Middle frontal gyrus (tissue), 1 donor: ENCODE measurements around the gene MECR.
A peak's percentile ranks its signal among the peaks of the same experiment; 100 is the strongest.
"Not testable (repeated sequence)": the region's sequence is repeated elsewhere in the genome, so short reads cannot be mapped to it uniquely, and the experiment has no call there.

Source experiments
- DNase-seq: peaks from one replicate; pipeline ENCODE4 v3.0.0-alpha.2; 2015; ENCODE audit warnings: low spot score; ENCODE audit errors: extremely low spot score

Gene MECR

GRCh38 chr1:29236712-29237128 is 6.0 kb upstream of the MECR start:
- DNase-seq = no peak

- peak; percentile 68 for DNase-seq
These were observed 5.4 kb upstream of the MECR start, which contains the start of gene PTPRU for GRCh38 chr1:29235955-29236711. TSS of gene PTPRU (plus strand) at chr1:29236522. CDS start at chr1:29236645, 123 bp downstream.

- DNase-seq = not testable (repeated sequence)
These were observed 4.1 kb upstream of the MECR start for GRCh38 chr1:29234881-29235280.

GRCh38 chr1:29234471-29234870 is 3.7 kb upstream of the MECR start:
- no peak for DNase-seq

- DNase-seq = no peak
These were observed 3.0 kb upstream of the MECR start for GRCh38 chr1:29233693-29234092.

- DNase-seq = no peak
These were observed 1.7 kb upstream of the MECR start for GRCh38 chr1:29232387-29232786.

- no peak for DNase-seq
These were observed 556 bp downstream of the MECR start for GRCh38 chr1:29230204-29230552.

GRCh38 chr1:29227511-29227910 is 3.2 kb downstream of the MECR start:
- DNase-seq = no peak

- no peak for DNase-seq
These were observed 5.4 kb downstream of the MECR start for GRCh38 chr1:29225361-29225760.

GRCh38 chr1:29224356-29224837 is 6.3 kb downstream of the MECR start:
- no peak for DNase-seq

- DNase-seq = no peak
These were observed 7.2 kb downstream of the MECR start for GRCh38 chr1:29223521-29223920.

- DNase-seq = no peak
These were observed 8.0 kb downstream of the MECR start for GRCh38 chr1:29222686-29223085.

- not testable (repeated sequence) for DNase-seq
These were observed 8.5 kb downstream of the MECR start for GRCh38 chr1:29222260-29222659.

GRCh38 chr1:29221296-29221695 is 9.4 kb downstream of the MECR start:
- DNase-seq = no peak

- no peak for DNase-seq
These were observed 12.5 kb downstream of the MECR start for GRCh38 chr1:29218223-29218622.

GRCh38 chr1:29217633-29218032 is 13.1 kb downstream of the MECR start:
- no peak for DNase-seq

- peak; percentile 36 for DNase-seq
These were observed 17.7 kb downstream of the MECR start for GRCh38 chr1:29213055-29213454.

GRCh38 chr1:29211086-29212030 is 19.4 kb downstream of the MECR start:
- DNase-seq = no peak

GRCh38 chr1:29210278-29211085 is 20.3 kb downstream of the MECR start:
- DNase-seq = no peak

GRCh38 chr1:29209173-29209572 is 21.6 kb downstream of the MECR start:
- no peak for DNase-seq

GRCh38 chr1:29208442-29208841 is 22.3 kb downstream of the MECR start:
- no peak for DNase-seq
